Activated naive CD8-positive, alpha-beta T cell treated with anti-CD3 and anti-CD28 coated beads, Interleukin-2, amount 10 ng/mL, durations not matched to agents 7 days and 5 days (primary cell): ENCODE results near the gene TSC22D2. TPM values are rescaled to one million over a fixed set of nuclear protein-coding genes. Genes with fewer than 3 reads are reported as not detected.

ENCODE experiments used
- ATAC-seq: fragments of 150-1000 bp; cut with Tn5 transposase; one replicate; pipeline ENCODE4 v1.10.0; 2021; ENCODE audit warnings: low read depth, moderate library complexity
- POLR2A ChIA-PET: fragments of 350-600 bp; sonication (Branson Sonifier 250); formaldehyde crosslinking; loops from one replicate; lab custom pipeline; 2021; ENCODE audit warnings: antibody characterized with exemption; lab: Charles Lee
- DNase-seq: peaks from one replicate; pipeline ENCODE4 v3.0.0; 2021
- H3K27ac Mint-ChIP-seq: one replicate; pipeline ENCODE4 v1.8.0; 2022; ENCODE audit warnings: mild to moderate bottlenecking, mixed read lengths
- H3K27me3 Mint-ChIP-seq: one replicate; pipeline ENCODE4 v1.8.0; 2022; ENCODE audit warnings: mild to moderate bottlenecking, moderate library complexity, mixed read lengths
- H3K36me3 Mint-ChIP-seq: one replicate; pipeline ENCODE4 v1.8.0; 2021; ENCODE audit warnings: mild to moderate bottlenecking, mixed read lengths
- H3K4me1 Mint-ChIP-seq: one replicate; pipeline ENCODE4 v1.8.0; 2021; ENCODE audit warnings: mixed read lengths
- H3K4me3 Mint-ChIP-seq: one replicate; pipeline ENCODE4 v1.8.0; 2022; ENCODE audit warnings: mild to moderate bottlenecking, moderate library complexity, mixed read lengths
- H3K9me3 Mint-ChIP-seq: one replicate; pipeline ENCODE4 v1.8.0; 2021; ENCODE audit warnings: mixed read lengths
- total RNA-seq, 2 experiments: library from RNA; stranded (reverse); gene quantifications; one replicate each; pipeline ENCODE4 v1.2.3, GENCODE V29; 2021

The TSC22D2 gene
- total RNA-seq, 2 experiments from 2014 or later, result 15.5 to 15.8 TPM

DNA sequence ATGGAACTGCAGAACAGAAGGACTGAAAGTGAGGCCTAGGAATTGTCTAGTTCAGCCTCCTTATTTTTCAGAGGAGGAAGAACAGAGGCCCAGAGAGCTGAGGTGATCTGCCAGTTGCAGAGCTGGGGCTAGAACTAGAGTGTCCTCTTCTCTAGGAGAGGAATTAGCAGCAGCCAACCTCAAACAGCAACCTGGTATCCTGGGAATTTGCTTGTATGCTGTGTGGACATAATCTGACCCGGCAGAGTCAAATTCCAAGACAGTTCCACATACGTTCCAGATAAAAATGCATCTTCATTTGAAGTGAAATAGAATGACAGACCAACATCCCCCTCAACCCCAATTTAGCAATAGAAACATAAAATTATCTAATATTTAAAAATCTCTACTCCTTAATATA is 13.5 kb upstream of the TSC22D2 start:
- DNase-seq, result no peak
- no peak for ATAC-seq
- Mint-ChIP-seq H3K27ac (no peak overlapping the region), H3K9me3 (no peaks in the 10 kb centered on the region), H3K27me3 (peaks cover 20% of the 10 kb centered on the region), H3K36me3 (no peaks in the 10 kb centered on the region), H3K4me1 (peaks cover 2% of the 10 kb centered on the region), H3K4me3 (no peak overlapping the region)
- POLR2A ChIA-PET, result interaction anchor here (1.2 kb wide), 1 partner anchor 14 kb away, joined by 5 read pairs; the partner anchor contains the start of gene TSC22D2

DNA sequence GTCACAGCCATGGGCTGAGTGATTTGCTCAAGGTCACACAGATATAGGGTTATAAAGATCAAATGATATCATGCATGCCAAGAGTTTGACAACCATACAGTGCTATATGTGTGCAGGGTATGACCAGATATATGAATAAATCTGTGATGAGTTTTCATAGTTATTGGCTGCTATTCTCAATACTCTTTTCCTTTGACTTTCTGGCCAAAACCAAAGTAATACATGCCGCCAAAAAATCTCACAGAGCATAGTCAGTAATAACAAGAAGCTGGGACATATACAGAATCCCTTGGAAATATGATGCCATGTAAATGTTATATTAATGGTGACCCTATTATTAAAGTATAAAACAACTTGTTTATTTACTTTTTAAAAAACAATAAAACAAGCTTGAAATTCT is 11.6 kb upstream of the TSC22D2 start:
- Mint-ChIP-seq H3K9me3 (no peaks in the 10 kb centered on the region), H3K4me3 (no peak overlapping the region), H3K27me3 (peaks cover 20% of the 10 kb centered on the region), H3K4me1 (no peaks in the 10 kb centered on the region), H3K36me3 (no peaks in the 10 kb centered on the region), H3K27ac (no peak overlapping the region)
- POLR2A ChIA-PET, result no interaction called here
- no peak for DNase-seq
- ATAC-seq, result no peak

DNA sequence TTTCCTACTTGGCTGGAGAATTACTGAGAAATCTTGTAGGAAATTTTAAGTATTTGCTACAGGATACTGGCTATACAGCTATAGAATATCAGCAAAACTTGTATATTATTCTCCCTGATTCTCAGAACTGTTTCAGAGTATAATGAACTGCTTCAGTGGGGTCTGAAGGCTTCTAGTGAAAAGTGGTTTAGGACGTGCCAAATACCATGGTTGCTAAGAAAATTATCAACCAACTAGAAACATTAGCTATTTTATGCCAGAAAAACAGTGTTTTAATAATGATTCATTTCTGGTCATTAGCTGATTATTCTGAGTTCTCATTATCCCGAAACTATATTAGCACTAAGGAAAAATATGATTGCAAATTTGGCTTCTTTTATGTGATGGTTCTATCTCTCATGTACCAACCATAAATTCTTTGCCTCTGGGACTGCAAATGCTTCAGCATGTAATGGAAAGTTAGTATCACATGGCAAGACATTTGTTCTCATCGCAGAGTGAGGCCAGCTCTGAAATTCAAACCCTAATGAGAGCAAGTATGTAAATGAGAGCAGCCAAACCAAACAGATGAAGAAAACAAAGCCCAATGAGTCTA is 11.0 kb upstream of the TSC22D2 start:
- Mint-ChIP-seq H3K4me1 (no peaks in the 10 kb centered on the region), H3K27me3 (peaks cover 19% of the 10 kb centered on the region), H3K4me3 (no peak overlapping the region), H3K27ac (no peak overlapping the region), H3K9me3 (no peaks in the 10 kb centered on the region), H3K36me3 (no peaks in the 10 kb centered on the region)
- POLR2A ChIA-PET, result interaction anchor here (0.7 kb wide), 1 partner anchor 12 kb away, joined by 3 read pairs; no protein-coding TSS in a partner anchor
- DNase-seq (no peak), ATAC-seq (no peak)

DNA sequence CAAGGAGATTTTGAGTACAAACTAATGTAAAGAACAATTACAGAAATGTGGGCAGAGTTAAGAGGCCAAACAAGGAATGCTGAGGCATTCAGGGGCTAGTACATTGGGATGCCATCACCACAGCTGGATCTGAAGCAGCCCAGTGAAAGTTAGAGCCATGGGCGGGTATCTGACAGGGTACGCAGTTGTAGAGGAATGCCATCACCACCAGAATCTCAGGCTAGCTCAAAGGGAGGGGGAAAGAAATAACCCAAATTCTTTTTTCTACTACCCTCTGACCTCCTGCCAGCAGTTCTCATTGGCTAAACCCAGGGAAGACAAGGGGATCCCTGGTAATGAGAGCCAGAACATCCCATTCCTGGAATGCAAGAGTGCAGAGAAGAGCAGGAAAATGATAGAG is 9.0 kb upstream of the TSC22D2 start:
- H3K27ac Mint-ChIP-seq, result no peak overlapping the region
- ATAC-seq, result no peak
- H3K4me1 Mint-ChIP-seq, result no peaks in the 10 kb centered on the region
- H3K27me3 Mint-ChIP-seq, result peaks cover 19% of the 10 kb centered on the region
- H3K36me3 Mint-ChIP-seq, result no peaks in the 10 kb centered on the region
- POLR2A ChIA-PET, result no interaction called here
- no peaks in the 10 kb centered on the region for H3K9me3 Mint-ChIP-seq
- H3K4me3 Mint-ChIP-seq, result no peak overlapping the region
- DNase-seq, result no peak

DNA sequence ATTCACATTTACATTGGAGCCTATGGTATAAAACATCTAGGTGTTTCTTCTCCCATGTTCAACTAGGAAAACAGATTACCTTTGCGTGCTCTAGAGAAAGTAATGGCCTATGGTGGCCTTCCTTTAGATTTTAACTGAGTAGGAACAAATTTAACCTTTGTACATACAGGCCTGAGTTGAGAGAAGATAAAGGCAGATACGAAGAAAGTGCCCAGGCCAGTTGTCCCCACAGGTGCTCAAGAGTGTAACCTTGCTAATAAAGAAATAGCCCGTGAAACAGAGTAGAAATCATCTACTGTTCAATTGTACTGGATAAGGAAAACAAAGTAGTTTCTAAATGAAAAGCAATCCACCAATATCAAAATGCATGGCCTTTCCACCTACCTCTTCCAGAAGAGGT is 6.8 kb upstream of the TSC22D2 start:
- DNase-seq (no peak), ATAC-seq (no peak)
- Mint-ChIP-seq H3K4me3 (no peak overlapping the region), H3K27ac (no peak overlapping the region), H3K4me1 (no peaks in the 10 kb centered on the region), H3K36me3 (no peaks in the 10 kb centered on the region), H3K9me3 (no peaks in the 10 kb centered on the region), H3K27me3 (peaks cover 19% of the 10 kb centered on the region)
- POLR2A ChIA-PET, result no interaction called here

DNA sequence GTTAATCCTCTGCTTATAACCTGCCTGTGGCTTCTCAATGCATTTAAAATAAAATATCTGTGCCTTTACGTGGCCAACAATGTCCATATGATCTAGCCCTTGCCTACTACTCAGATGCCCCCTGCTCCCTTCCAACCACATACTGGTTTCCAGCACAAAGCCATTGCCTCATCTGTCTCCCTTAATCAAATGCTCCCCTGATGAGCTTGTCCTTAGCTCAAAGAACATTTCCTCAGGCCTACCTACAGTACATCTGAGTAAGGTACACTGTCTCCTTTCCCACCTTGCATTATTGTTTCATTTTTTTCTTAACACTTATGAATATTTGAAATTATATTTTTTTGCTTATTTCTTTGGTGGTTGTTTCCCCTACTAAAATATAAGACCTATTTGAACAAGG is 5.9 kb upstream of the TSC22D2 start:
- POLR2A ChIA-PET, result no interaction called here
- ATAC-seq, result no peak
- DNase-seq, result no peak
- H3K4me1 Mint-ChIP-seq, result no peaks in the 10 kb centered on the region
- H3K27me3 Mint-ChIP-seq, result peaks cover 20% of the 10 kb centered on the region
- no peak overlapping the region for H3K27ac Mint-ChIP-seq
- no peaks in the 10 kb centered on the region for H3K36me3 Mint-ChIP-seq
- no peak overlapping the region for H3K4me3 Mint-ChIP-seq
- no peaks in the 10 kb centered on the region for H3K9me3 Mint-ChIP-seq

DNA sequence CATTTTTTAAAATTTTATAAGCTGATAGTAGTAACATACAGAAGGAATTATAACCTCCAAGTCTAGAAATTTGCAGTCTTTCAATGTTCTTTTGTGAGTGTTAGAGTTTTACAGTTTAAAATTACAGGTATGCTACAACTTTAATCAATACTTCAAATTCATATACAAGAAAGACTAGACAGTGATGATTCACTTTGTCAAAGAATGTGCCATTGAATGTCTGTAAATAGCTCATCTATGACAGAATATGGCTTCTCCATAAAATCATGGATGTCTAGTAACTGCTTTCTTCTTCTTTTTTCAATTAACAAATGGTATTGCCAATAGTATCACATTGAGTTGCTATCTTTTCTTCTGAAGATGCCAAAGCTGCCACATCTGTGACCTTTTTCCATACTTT is 4.1 kb upstream of the TSC22D2 start:
- peaks cover 6% of the 10 kb centered on the region for H3K4me1 Mint-ChIP-seq
- DNase-seq (no peak), ATAC-seq (no peak)
- H3K9me3 Mint-ChIP-seq, result no peaks in the 10 kb centered on the region
- POLR2A ChIA-PET, result no interaction called here
- H3K36me3 Mint-ChIP-seq, result no peaks in the 10 kb centered on the region
- peaks cover 8% of the 10 kb centered on the region for H3K27me3 Mint-ChIP-seq
- H3K4me3 Mint-ChIP-seq, result no peak overlapping the region
- H3K27ac Mint-ChIP-seq, result no peak overlapping the region

DNA sequence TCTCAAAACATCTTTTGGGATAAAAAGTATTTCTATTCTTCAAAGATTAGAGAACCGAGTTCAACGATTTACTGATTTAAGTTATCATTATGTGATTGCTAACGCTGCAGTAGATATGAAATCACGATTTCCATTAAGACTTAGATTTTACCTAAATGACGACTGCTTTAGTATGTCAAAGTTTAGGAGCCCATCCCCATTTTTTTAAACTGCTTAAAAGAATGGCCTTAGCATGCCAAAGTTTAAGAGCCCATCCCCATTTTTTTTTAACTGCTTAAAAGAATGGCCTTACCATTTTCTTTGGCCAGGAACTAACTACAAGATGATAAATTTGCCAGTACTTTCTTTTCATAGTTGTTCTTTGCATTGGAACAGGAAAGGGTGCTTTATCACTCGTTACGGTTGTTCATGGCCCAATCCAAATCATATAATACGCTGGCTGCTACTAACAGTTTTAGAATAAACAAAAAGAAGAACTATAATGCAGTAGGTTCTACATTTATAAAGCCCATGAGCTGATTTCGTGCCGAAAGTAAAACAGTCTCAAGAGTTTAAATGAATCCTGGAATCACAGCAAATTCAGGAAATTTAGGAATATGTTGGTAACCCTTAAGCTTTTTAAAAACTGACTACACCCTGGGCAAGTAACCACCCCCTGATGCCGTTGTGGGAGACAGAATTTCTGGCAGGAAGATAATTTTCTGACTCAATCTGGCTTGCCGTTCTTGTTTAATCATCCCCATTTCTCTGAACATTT is 869 bp upstream of the TSC22D2 start:
- no peak for ATAC-seq
- Mint-ChIP-seq H3K36me3 (peaks cover 3% of the 10 kb centered on the region), H3K27me3 (peaks cover 4% of the 10 kb centered on the region), H3K4me1 (peaks cover 18% of the 10 kb centered on the region), H3K9me3 (no peaks in the 10 kb centered on the region), H3K4me3 (peak overlapping the region; percentile 87), H3K27ac (peak overlapping the region; percentile 92)
- DNase-seq, result no peak
- POLR2A ChIA-PET, result interaction anchor here (1.0 to 5.4 kb wide), 3 partner anchors 22 to 355 kb away, joined by 3 to 46 read pairs (median 28); partner anchors contain the start of gene SIAH2

DNA sequence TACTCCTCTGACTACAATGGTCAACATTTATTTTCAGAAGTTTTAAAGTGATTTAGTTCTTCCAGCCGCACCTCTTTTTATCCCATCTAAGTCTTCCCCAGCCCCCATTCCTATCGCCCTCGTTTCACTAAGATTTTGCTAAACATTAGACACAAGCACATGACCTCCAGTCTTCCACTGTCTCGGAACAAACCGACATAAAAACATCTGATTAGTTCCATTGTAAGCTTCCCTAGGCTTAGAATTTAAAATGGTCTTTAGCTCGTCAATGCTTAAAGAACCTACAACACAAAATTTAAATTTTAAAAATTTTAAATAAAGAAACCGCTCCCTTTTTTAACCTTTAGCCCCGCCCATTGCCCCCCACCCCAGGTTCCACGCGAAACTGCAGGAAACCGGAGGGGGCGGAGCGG is 284 bp upstream of the TSC22D2 start:
- Mint-ChIP-seq H3K4me3 (peak overlapping the region; percentile 87), H3K4me1 (peaks cover 23% of the 10 kb centered on the region), H3K27ac (peak overlapping the region; percentile 92), H3K9me3 (no peaks in the 10 kb centered on the region), H3K27me3 (peaks cover 2% of the 10 kb centered on the region), H3K36me3 (peaks cover 3% of the 10 kb centered on the region)
- POLR2A ChIA-PET, result interaction anchor here (1.0 to 5.4 kb wide), 8 partner anchors 13 to 795 kb away, joined by 3 to 46 read pairs (median 8); partner anchors contain the start of genes EIF2A, GPR171, SELENOT and SERP1
- DNase-seq, result no peak
- no peak for ATAC-seq

DNA sequence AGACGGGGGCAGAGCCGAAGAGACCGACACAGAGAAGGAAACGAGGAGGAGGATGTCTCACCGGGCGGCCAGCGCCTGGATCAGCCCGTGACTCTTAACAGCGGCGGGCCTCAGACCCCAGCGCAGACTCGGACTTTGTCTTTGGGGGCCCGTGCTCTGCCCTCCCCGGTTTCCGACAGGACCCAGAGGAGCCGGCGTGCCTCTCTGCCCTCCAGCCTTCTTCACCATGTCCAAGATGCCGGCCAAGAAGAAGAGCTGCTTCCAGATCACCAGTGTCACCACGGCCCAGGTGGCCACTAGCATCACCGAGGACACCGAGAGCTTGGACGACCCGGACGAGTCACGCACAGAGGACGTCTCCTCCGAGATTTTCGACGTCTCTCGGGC is 1.0 kb downstream of the TSC22D2 start:
- POLR2A ChIA-PET, result interaction anchor here (0.6 to 5.4 kb wide), 18 partner anchors 11 to 819 kb away, joined by 3 to 46 read pairs (median 3); partner anchors contain the start of genes EIF2A, GPR171, SELENOT and SERP1
- DNase-seq, result no peak
- Mint-ChIP-seq H3K27me3 (peaks cover 2% of the 10 kb centered on the region), H3K9me3 (no peaks in the 10 kb centered on the region), H3K4me3 (peak overlapping the region; percentile 87), H3K4me1 (peaks cover 32% of the 10 kb centered on the region), H3K36me3 (peaks cover 3% of the 10 kb centered on the region), H3K27ac (peak overlapping the region; percentile 87)
- no peak for ATAC-seq

DNA sequence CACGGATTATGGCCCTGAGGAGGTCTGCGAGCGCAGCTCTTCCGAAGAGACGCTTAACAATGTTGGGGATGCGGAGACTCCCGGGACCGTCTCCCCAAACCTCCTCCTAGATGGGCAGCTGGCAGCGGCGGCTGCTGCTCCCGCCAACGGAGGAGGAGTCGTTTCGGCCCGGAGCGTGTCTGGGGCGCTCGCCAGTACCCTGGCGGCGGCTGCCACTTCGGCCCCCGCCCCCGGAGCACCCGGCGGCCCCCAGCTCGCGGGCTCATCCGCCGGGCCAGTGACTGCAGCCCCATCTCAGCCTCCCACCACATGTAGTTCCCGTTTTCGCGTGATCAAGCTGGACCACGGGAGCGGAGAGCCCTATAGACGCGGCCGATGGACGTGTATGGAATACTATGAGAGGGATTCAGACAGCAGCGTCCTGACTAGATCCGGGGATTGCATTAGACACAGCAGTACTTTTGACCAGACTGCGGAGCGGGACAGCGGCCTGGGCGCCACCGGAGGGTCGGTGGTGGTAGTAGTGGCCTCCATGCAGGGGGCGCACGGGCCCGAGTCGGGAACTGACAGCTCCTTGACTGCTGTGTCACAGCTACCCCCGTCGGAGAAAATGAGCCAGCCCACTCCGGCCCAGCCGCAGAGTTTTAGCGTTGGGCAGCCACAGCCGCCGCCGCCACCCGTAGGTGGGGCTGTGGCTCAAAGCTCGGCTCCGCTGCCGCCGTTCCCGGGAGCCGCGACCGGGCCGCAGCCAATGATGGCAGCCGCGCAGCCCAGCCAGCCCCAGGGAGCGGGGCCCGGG is 1.6 kb downstream of the TSC22D2 start:
- POLR2A ChIA-PET, result interaction anchor here (0.6 to 5.4 kb wide), 14 partner anchors 12 to 802 kb away, joined by 3 to 46 read pairs (median 4); partner anchors contain the start of genes EIF2A, SELENOT, SERP1 and SIAH2
- DNase-seq, result peak; percentile 75
- Mint-ChIP-seq H3K27me3 (peaks cover 2% of the 10 kb centered on the region), H3K27ac (peak overlapping the region; percentile 87), H3K36me3 (peaks cover 5% of the 10 kb centered on the region), H3K9me3 (no peaks in the 10 kb centered on the region), H3K4me3 (peak overlapping the region; percentile 87), H3K4me1 (peaks cover 37% of the 10 kb centered on the region)
- peak; percentile 3 for ATAC-seq

DNA sequence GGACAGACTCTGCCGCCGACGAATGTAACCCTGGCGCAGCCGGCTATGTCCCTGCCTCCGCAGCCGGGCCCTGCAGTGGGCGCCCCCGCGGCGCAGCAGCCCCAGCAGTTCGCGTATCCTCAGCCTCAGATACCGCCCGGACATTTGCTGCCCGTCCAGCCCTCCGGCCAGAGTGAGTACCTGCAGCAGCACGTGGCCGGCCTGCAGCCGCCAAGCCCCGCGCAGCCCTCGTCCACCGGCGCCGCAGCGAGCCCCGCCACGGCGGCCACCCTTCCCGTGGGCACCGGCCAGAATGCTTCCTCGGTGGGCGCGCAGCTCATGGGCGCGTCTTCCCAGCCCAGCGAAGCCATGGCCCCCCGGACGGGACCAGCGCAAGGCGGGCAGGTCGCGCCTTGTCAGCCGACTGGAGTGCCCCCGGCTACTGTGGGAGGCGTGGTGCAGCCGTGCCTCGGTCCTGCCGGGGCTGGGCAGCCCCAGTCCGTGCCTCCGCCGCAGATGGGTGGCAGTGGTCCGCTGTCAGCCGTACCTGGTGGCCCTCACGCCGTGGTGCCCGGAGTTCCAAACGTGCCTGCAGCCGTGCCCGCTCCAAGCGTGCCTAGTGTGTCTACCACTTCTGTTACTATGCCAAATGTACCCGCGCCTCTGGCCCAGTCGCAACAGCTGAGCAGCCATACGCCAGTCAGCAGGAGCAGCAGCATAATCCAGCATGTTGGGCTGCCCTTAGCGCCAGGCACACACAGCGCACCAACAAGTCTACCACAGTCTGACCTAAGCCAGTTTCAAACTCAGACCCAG is 2.4 kb downstream of the TSC22D2 start:
- ATAC-seq (peak; percentile 8), DNase-seq (peak; percentile 59)
- Mint-ChIP-seq H3K27ac (peak overlapping the region; percentile 74), H3K9me3 (no peaks in the 10 kb centered on the region), H3K4me3 (peak overlapping the region; percentile 87), H3K36me3 (peaks cover 6% of the 10 kb centered on the region), H3K27me3 (peaks cover 2% of the 10 kb centered on the region), H3K4me1 (peaks cover 39% of the 10 kb centered on the region)
- POLR2A ChIA-PET, result interaction anchor here (1.1 to 5.4 kb wide), 6 partner anchors 20 to 352 kb away, joined by 3 to 46 read pairs (median 13); partner anchors contain the start of genes EIF2A, SELENOT, SERP1 and SIAH2
